Smooth muscle cell of the brain vasculature (primary cell): Measurements from ENCODE around the gene RAB26.

Experiments used
- DNase-seq: peaks from one replicate; pipeline ENCODE4 v3.0.0-alpha.2; 2012; ENCODE audit warnings: low read depth, low spot score

The RAB26 gene

GRCh38 chr16:2178321-2179106 lies 30.1 kb downstream of the RAB26 start:
- no peak for DNase-seq

- DNase-seq = no peak
Observed at GRCh38 chr16:2179107-2179501, 30.7 kb downstream of the RAB26 start.

DNA sequence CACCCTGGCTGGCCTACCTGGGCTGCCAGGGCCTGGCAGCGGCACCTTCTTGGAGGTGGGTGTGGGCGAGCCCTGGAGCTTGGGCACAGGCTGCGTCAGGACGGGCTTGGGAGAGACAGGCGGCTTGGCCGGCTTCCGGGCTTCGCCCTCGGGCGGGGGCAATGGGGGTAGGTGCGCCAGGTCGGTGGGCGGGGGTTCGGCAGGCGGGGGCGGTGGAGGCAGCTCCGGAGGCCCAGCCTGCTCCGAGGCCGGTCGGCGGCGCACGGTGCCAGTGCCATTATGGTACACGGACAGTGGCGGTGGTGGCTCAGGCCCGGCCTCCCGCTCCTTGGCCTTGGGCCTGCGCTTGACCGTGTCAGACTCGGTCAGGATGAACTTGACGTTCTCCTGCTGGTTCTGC lies 31.2 kb downstream of the RAB26 start:
- DNase-seq = no peak

- DNase-seq = no peak
Observed at GRCh38 chr16:2180461-2180860, 32.0 kb downstream of the RAB26 start.

- no peak for DNase-seq
Observed at GRCh38 chr16:2180962-2181923, 32.8 kb downstream of the RAB26 start.

DNA sequence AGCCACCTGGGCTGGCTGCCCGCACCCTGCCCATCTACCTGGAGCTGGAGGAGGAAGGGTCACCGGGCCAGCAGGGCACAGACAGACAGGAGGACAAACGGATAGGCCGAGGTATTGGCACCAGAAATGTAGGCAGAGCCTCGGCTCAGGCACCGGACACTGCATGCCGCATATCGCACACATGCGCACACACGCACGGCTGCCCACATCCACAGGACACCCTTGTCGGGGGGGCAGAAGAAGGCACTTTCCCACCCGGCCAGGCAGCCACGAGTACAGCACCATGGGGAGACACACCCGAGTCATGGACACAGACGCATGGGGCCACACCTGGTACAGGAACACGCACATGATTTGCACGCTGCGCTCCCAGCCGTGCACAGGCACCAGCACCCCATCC lies 33.5 kb downstream of the RAB26 start:
- no peak for DNase-seq

DNA sequence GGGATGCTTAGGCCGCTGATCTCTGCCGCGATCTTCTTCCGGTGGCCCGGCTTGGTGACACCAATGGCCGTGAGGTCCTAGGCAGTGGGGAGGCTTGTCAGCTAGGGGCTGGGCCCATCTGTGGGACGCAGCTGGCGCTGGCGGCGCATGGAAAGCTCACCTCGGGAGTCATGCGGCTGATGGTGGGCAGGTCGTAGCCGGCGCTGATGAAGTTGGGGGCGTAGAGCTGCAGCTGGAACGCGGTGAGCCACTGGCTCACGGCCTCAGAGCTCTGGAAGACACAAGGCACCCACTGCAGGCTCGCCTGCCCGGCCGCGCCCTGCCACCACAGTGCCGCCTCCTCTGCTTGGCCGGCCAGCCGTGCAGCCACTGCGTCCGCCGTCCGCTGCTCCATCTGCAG lies 35.2 kb downstream of the RAB26 start:
- DNase-seq = no peak

GRCh38 chr16:2184346-2184745 lies 35.9 kb downstream of the RAB26 start:
- no peak for DNase-seq

DNA sequence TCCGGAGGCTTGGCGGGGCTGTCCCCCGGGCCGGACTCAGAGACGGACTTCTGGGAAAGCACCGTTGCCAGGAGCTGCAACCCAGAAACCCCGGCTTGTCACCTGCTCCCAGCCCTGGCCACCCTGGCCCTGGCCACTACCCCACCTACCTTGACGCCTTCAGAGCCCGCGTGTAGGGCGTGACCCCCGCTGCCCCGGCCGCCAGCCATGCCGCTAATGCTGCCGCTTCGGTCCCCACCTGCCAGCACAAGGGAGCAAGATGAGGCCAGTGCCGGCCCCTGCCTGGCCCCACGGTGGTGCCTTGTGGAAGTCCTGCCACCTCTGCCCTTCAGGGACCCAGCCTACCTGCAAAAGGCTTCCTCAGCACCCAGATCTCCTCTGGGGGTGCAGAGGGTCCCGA lies 36.5 kb downstream of the RAB26 start:
- no peak for DNase-seq

DNA sequence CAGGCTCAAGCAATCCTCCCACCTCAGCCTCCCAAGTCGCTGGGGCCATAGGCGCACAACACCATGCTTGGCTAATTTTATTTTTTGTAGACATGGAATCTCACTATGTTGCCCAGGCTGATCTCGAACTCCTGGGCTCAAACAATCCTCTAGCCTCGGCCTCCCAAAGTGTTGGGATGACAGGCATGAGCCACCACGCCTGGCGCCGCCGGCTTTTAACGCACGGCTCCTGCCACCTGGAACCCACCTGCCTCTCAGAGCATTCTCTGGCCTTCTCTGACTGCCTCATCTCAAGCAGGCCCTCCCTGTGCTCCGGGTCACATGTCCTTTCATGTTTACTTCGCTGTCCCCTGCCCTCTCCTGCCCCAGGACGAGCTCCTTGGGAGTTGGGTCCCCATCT lies 37.6 kb downstream of the RAB26 start:
- no peak for DNase-seq

- no peak for DNase-seq
Observed at GRCh38 chr16:2186505-2186904, 38.1 kb downstream of the RAB26 start.

DNA sequence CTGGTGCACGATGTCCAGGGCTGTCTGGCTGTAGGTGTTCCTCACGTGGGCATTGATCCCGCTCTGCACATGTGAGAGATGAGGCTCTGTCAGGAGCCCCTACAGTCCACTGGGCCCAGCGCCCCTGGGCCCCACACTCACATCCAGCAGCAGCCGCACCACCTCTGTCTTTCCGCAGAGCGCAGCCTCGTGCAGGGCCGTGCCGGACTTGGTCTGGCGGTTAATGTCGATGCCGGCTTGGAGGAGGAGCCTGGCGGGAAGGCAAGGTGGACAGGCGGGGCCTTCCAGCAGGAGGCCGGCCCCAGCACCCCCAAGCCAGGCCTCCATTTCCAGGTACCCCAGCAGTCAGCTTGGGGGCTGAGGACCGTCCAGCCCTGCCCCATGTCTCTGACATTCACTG lies 38.8 kb downstream of the RAB26 start:
- DNase-seq = no peak

DNA sequence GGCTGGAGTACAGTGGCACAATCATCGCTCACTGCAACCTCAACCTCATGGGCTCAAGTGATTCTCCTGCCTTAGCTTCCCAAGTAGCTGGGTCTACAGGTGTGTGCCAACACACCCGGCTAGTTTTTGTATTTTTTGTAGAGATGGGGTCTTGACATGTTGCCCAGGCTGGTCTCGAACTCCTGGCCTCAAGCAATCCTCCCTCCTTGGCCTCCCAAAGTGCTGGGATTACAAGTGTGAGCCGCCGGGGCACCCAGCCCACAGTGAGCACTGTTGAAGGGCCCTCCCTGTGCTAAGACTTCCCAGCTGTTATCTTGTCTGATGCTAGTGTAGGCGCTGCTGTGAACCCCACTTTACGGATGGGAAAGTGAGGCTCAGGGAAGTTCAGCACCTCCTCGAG lies 40.0 kb downstream of the RAB26 start:
- DNase-seq = no peak

- DNase-seq = no peak
Observed at GRCh38 chr16:2189252-2189893, 40.9 kb downstream of the RAB26 start.

- DNase-seq = no peak
Observed at GRCh38 chr16:2190002-2190658, 41.7 kb downstream of the RAB26 start.

- no peak for DNase-seq
Observed at GRCh38 chr16:2190659-2191445, 42.4 kb downstream of the RAB26 start.

- no peak for DNase-seq
Observed at GRCh38 chr16:2191446-2191706, 43.0 kb downstream of the RAB26 start.

DNA sequence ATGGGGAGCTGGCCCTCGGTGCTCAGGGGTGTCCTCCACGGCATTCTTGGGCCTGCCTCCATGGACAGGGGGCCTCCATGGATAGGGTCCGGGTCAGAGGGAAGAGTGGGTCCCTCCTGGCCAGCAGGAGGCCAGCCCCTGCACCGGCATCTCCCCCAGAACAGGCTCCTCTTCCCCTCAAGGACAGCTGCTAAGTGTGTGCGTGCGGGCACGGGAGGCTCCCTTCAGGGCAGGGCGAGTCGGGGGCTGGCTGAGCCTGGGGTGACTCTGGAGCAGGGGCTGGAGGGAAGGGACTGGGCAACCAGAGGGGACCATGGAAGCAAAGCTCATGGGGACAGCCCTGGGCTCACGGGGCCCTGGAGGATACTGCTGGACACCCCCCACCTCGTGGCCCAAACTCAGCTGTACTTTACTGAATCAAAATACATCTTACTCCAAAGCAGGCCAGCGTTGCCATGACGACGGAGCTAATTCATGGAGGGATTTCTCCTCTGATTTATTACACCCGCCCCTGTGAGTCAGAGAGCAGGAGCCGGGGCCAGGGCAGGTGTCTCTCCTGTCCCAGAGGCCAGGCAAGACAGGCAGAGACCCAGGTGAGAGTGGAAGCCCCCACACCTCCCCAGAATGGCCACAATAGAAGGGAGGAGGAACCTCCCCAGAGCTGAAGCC lies 45.9 kb downstream of the RAB26 start:
- DNase-seq = no peak

GRCh38 chr16:2194852-2195321 lies 46.5 kb downstream of the RAB26 start:
- no peak for DNase-seq

DNA sequence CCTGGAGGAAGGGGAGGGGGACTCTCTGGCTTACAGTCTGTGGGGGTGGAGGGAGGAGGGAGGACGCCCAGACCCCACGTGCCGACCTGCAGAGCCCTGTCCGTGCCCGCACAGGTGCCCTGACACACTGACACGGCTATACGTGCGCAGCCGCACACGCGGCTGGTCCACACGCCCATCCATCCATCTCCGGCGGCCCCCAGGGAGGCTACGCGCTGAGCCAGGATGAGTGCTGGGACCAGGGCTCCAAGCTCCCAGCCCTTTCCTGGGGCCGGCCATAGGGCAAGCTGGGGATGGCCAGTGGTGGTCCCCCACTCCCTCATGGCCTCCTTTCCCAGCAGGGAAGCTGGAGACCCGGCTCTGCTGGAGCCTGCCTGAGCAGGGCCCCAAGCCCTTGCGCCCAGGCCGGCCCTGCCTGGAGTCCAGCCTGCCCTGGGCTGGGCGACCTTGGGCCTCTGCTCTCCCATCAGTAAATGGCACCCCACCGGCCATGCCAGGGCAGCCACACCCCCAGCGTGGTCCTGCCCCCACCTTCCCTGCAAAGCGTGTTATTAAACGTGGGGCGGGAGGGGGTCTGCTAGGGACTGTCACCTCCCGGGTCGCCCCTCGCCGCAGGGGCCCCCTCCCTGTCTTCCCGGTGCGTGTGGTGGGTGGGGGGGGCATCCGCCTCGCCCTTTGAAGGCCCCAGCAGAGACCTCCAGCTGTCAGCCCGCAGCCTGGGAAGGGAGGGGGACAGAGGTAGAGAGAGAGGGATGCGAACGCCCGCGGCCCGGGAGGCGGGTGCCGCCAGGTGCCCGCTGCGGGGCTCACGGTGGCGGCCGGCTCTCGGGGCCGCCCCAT lies 47.1 kb downstream of the RAB26 start:
- no peak for DNase-seq
